Measurements from ENCODE around the gene ARHGAP36.

ARHGAP36 gene

GRCh38 chrX:131040781-131041180 is 17.4 kb upstream of the ARHGAP36 start:
- H3K27ac ChIP-seq: no peak overlapping the region
- TF ChIP-seq CTCF (IDR thresholded peaks at IDR 0.05; ENCODE audit: low read depth, low read length): no peak
- peaks cover 40% of the 10 kb centered on the region for H3K27me3 ChIP-seq (ENCODE audit: insufficient read depth, low read depth, severe bottlenecking)
- H3K36me3 ChIP-seq: no peaks in the 10 kb centered on the region
- no peak for DNase-seq
- H3K9me3 ChIP-seq (ENCODE audit: severe bottlenecking): no peaks in the 10 kb centered on the region
- H3K4me3 ChIP-seq (ENCODE audit: low read depth, low read length): no peak overlapping the region

- no peaks in the 10 kb centered on the region for H3K9me3 ChIP-seq (ENCODE audit: severe bottlenecking)
- no peak for DNase-seq
- H3K27ac ChIP-seq: no peak overlapping the region
- no peaks in the 10 kb centered on the region for H3K36me3 ChIP-seq
- no peak overlapping the region for H3K4me3 ChIP-seq (ENCODE audit: low read depth, low read length)
- peaks cover 49% of the 10 kb centered on the region for H3K27me3 ChIP-seq (ENCODE audit: insufficient read depth, low read depth, severe bottlenecking)
- no peak for TF ChIP-seq CTCF (IDR thresholded peaks at IDR 0.05; ENCODE audit: low read depth, low read length)
Measured at GRCh38 chrX:131041667-131042066, 16.5 kb upstream of the ARHGAP36 start.

GRCh38 chrX:131045726-131046125 is 12.4 kb upstream of the ARHGAP36 start:
- Histone ChIP-seq H3K9me3 (ENCODE audit: severe bottlenecking) (no peaks in the 10 kb centered on the region), H3K27ac (no peak overlapping the region), H3K4me3 (ENCODE audit: low read depth, low read length) (no peak overlapping the region), H3K27me3 (ENCODE audit: insufficient read depth, low read depth, severe bottlenecking) (peaks cover 61% of the 10 kb centered on the region), H3K36me3 (no peaks in the 10 kb centered on the region)
- DNase-seq: no peak
- no peak for TF ChIP-seq CTCF (IDR thresholded peaks at IDR 0.05; ENCODE audit: low read depth, low read length)

GRCh38 chrX:131046596-131046995 is 11.6 kb upstream of the ARHGAP36 start:
- no peaks in the 10 kb centered on the region for H3K36me3 ChIP-seq

GRCh38 chrX:131047180-131047579 is 11.0 kb upstream of the ARHGAP36 start:
- no peak for DNase-seq
- TF ChIP-seq CTCF (IDR thresholded peaks at IDR 0.05; ENCODE audit: low read depth, low read length): no peak
- Histone ChIP-seq H3K36me3 (no peaks in the 10 kb centered on the region), H3K27me3 (ENCODE audit: insufficient read depth, low read depth, severe bottlenecking) (peaks cover 55% of the 10 kb centered on the region), H3K27ac (no peak overlapping the region), H3K9me3 (ENCODE audit: severe bottlenecking) (no peaks in the 10 kb centered on the region), H3K4me3 (ENCODE audit: low read depth, low read length) (no peak overlapping the region)

More at GRCh38 chrX:131046596-131046995, 11.6 kb upstream of the ARHGAP36 start:
- no peak overlapping the region for H3K27ac ChIP-seq
- no peak for TF ChIP-seq CTCF (IDR thresholded peaks at IDR 0.05; ENCODE audit: low read depth, low read length)
- H3K27me3 ChIP-seq (ENCODE audit: insufficient read depth, low read depth, severe bottlenecking): peaks cover 61% of the 10 kb centered on the region
- no peak overlapping the region for H3K4me3 ChIP-seq (ENCODE audit: low read depth, low read length)
- no peak for DNase-seq
- H3K9me3 ChIP-seq (ENCODE audit: severe bottlenecking): no peaks in the 10 kb centered on the region

- no peaks in the 10 kb centered on the region for H3K36me3 ChIP-seq
- H3K4me3 ChIP-seq (ENCODE audit: low read depth, low read length): no peak overlapping the region
- no peak for DNase-seq
- no peak for TF ChIP-seq CTCF (IDR thresholded peaks at IDR 0.05; ENCODE audit: low read depth, low read length)
- no peak overlapping the region for H3K27ac ChIP-seq
- no peaks in the 10 kb centered on the region for H3K9me3 ChIP-seq (ENCODE audit: severe bottlenecking)
- H3K27me3 ChIP-seq (ENCODE audit: insufficient read depth, low read depth, severe bottlenecking): peaks cover 48% of the 10 kb centered on the region
Measured at GRCh38 chrX:131053076-131053475, 5.1 kb upstream of the ARHGAP36 start.

All from WERI-Rb-1 (cell line).